GM21528 (cell line): Measurements from ENCODE around the gene ACVR1.

Experiments
- ATAC-seq: cut with Tn5 transposase; IDR thresholded peaks from one replicate; pipeline ENCODE4 v1.9.1; 2021; ENCODE audit warnings: mild to moderate bottlenecking, moderate library complexity; ENCODE audit not compliant: unreplicated experiment, low FRiP score

Gene ACVR1

DNA sequence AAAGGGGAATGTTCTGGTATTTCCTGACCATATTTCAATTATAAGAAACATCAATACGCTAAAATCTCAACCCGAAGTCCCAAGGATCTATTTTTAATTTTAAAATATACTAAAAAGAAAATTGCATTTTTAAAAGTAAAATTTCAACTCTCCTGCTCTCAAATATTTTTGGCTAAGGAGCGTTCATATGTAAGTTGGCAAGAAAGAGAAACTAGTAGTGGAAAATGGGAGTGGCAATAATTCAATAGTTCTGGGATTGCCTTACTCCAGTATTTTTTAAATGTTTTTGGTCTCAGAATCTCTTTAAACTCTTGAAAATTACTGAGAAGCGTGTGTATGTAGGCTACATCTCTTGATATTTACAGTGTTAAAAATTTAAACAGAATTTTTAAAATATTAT is 72.7 kb downstream of the ACVR1 start:
- ATAC-seq = no peak

DNA sequence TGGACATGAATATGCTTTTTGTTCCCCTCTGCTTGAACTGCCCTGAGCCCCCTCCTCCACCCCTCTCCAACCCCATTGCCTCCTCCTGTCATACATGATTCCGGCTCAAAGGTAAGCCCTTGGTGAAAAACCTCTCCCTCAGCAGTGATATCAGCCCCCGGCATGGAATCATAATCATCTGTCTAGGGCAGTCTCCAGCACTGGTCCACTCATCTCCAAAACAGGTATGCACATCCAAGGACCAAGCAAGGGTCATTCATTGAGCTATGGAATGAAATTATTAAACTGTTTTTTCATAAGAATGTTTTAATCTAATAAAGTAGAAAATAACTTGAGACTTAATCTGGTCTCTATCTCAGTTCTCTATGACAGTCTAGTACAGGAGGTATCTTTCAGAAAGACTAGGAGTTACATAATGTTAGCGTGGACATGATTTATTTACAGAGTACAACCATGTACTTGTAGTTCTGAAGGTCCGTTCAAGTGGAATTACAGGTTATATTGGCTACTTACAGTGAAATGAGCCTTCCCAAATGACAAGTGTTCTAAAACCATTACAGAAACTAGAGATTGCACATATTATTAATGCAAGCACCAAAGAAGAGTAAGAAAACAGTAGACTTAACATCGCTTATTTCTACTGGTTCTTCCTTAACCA is 75.2 kb downstream of the ACVR1 start:
- no peak for ATAC-seq

DNA sequence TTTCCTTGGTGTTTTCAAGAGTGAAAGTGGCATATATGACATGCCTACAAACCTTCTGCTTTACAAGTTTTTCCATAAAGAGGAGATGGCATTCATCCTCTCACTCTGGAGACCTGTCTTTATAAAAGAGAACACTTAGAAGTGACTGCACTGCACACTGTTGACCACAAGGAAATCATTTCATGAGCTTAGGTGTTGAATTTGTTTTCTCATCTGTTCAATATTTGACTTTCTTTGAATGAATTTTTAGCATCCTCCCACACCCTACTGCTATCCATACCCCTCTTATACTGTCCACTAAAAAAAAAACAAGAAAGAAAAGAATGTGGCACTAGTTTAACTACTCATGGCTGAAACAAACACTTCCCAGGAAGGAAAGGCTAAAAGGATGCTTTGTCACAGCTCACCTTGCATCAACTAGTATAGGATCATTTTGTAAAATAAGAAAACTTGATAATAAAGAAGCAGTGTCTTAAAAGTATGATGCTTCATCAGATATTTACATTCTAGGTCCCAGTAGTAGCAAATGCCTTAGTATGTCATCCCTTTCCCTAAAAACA is 83.0 kb downstream of the ACVR1 start:
- no peak for ATAC-seq

DNA sequence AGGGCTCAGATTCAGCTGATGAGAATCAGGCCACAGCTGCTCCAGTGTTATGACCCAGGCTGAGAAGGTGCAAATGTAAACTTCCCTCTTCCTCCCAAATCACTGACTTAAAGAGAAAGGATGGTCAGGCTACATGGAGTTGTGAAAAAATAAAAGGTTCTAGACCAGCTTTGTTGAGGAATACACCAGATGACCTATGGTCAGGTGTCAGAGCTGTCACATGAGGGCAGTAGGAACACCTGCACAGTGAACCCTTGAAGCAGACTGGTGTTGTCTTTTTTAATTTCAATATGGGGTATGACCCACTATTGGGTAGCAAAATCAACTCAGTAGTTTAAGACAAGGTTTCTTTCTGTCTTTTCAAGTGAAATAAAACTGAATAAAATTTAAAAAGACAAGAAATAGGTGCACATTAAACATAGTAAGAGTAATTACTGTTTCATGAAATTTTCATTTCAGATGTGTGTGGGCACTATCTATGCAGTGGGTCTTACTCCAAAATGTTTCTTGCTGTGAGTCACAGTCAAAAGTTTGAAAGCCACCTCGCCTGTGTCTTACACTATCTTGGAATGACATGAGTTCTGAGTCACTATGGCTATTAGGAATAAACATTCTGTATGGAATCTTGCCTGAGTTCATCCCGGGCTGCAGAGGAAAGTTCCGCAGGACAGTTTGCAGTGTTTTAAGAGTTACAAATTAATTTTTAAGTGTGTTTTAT is 83.6 kb downstream of the ACVR1 start:
- no peak for ATAC-seq

DNA sequence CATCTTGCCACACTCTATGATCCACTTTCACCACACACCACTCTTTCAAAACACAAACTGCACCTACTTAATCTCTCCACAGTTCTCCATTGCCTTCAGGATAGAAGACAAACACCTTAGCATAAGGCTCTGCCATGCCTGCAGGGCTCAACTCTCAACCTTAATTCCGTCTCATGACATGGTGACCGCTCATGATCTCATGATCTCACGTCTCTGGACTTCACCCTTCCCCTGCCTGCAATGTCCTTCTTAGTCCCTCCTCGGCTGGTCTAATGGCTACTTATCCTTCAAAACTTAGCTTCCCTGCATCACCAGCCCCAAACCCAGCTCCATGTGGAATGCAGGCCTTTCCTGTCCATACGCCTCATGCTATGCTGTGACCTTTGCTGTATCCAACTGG is 85.3 kb downstream of the ACVR1 start:
- ATAC-seq = no peak

DNA sequence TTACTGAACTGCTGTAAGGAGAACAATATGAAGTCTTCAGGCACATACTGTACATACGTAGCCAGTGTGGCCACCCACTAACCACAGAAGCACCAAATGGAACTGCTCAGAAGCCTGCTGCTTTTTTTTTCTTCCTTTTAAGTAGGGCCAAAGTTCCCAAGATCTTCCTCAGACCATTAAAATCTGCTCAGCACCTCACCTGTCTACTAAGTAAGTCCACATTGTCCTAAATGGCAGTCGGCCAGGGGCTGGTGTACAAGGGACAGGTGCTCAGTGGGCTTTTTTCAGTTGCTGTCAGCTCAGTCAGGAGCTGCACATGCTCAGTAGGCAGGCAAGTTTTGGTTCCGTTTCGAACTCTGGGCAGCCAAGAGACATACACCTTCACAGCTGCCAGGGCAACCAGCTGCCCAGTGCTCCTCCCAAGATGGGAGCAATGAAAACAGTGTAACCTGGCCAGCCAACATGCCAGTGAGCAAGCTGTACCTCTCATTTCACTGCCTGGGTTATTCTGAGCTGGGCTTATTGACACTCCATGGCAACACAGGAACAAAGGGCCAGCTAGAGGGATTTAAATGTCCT is 86.1 kb downstream of the ACVR1 start:
- ATAC-seq = no peak

DNA sequence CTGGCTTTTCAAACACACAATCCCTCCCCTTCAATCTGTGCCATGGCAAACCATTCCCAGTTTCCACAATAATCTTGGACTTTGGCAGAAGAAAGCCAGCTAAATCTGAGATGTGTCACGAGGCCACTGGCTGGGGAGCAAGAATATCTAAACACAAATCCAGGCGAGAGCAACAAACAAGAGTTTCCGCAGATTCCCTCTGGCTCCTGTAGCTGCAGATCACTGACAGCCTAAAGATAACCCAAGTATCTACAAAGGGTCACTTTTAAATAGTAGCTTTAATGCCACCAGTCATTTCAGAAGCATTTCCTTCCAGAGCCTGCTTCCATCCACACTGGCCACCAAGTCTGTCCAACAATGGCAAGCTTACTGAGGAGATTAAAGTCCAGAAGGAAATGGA is 86.9 kb downstream of the ACVR1 start:
- ATAC-seq = no peak

DNA sequence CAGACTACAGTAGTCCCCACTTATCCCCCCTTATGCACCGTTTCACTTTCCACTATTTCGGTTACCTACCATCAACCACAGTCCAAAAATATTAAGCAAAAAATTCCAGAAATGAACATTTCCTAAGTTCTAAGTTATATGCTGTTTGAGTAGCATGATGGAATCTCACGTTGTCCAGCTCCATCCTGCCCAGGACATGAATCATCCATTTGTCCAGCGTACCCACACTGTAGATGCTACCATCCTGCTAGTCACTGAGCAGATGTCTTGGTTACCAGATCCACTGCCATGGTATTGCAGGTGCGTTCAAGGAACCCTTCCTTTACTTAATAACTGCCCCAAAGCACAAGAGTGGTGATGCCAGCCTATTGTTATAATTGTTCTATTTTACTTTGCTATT is 87.9 kb downstream of the ACVR1 start:
- no peak for ATAC-seq

DNA sequence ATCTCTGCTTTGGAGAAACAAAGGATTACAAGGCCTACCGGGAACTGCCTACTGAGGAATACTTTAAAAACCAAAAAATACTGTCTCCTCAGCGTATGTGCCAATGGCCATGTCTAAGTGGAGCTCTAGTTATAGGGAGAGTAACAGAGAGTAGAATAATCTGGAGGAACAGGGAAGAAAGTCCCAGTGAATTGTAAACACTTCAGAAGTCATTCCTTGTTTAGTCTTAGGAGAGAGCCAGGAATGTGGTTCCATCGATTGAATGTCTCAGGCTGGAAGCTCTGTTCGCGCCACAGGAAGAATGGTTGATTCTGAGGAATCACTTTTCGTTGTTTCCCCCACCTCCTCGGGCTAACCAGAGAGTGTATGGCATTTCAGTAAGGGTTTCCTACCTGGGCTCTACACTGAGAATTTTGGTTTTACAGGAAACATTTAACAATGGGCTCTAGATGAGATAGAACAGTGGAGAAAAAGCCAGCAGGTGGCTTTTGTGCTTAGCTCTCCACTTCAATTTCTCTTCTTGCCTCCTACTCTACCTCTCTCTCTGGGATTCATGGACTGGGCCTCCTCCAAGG is 88.7 kb downstream of the ACVR1 start:
- no peak for ATAC-seq

DNA sequence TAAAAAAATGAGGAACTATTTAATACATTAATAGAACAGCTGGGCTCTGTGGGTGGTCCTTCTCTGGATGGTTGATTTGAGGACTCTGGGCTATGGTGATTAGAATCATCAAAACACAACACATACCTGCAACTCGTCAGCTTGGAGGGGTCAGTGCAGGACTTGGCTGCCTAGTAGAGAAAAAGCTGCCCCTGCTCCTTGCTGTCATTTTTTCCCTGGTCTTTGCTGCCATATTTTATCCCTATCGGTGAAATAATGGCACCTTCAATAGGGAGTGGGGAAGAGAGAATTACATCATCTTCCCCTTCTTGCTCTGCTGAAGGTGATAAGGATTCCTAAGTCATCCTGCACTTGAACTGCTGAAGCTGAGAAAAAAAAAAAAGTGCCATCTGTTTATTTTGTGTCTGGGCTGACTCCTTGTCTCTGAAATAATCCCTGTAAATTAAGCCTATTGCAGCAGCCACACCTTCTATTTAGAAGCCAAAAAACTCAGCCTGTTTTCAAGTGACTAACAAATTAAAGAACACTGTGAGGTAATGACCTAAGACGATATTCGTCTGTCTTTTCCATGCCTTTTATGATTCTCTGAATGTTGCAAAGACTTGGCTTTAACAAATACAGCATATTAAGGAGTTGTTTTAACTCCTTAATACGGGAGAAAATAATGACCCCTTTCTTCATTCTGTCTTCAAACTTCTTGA is 89.3 kb downstream of the ACVR1 start:
- ATAC-seq = no peak

DNA sequence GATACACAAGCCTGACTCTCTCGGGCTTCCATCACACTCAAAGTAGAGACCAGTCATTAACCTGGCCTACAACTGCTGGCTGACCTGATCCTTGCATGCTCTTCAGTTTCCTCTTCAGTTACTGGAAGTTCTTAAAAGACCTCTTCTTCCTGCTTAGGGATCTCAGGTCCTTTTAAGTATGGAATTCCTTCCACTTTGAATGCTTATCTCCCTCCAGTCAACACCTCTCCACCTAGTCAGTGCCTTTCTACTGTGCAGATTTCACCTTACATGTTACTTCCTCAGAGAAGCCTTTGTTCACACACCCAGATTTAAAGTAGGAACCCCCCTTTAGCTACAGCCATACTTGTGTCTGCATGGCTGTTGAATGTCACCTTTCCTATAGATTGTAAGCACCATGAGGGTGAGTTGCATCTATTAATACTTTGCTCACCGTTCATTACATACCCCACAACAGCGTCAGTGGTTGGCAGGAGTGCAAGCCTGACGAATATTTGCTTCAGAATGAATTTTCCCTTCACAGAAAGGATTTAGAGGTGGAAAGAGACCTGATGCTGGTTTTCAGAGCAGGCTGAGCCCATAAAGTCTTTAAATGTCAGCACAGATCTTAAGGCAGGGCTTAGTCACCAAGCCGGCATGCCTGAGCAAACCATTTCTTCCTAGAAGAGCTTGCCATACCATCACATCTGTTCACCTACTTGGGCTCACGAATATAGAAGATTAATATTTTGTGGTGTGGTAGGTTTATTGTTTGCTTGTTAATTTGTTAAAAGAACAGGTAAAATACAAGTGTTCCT is 90.1 kb downstream of the ACVR1 start:
- no peak for ATAC-seq

DNA sequence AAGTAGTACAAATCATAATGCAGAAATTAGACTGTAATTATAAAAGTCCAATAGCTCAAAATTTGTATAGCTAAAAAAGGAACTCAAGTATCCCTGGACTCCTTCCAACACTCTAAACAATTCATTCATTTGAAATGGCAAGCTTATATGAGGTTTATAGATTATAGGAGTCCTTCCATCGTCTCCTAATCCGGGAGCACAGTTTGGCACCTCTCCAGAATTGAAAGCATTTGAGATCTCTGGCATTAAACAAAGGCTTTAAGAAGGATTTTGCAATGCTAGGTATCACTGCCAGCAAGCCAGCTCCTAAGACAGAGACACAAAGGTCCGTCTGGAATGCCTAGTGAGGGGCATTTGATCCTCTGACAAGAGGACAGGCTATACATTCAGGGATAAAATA is 90.9 kb downstream of the ACVR1 start:
- ATAC-seq = no peak

DNA sequence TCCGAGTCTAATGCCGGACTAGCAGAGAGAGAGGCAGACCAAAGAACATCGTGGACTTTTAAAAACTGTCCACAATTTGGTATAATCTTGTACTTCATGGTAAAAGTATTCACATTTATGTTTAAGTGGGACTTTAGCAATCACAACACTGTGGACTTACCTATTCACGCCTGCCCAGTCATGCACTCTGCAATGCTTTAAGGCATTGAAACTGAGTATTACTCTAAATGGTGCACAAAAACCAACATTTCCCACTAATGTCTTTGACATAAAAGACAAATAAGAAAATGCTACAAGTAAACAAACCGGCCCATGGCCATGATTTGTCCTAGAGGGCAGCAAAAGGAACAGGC is 91.3 kb downstream of the ACVR1 start:
- no peak for ATAC-seq

DNA sequence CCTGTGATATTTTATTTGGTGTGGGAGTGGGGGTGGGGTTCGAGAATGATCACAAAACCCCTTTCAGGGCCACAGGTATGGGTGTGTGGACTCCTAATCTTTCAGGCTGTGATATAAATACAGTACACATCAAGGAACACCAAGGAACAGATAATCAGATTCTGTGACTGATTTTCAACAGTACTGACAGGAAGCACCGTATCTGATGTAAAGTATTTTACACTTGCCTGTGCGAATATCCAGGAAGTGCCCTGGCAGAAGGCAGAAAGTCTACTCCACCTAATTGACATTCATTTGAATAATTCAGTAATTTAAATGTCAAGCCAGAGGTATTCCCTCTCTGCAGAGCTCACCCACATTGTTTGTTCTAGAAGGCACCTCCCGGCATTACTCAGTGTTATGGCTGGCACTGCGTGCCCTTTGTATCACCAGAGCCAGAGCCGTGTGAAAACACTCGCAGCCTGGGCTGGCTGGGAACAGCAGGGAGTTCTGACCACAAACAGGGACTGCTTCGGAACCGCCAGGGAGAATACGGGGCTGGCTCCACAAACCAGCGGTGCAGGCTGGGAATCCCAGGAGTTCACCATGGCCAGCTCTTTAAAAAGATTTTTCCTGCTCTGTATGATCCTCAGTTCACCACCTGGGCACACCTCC is 91.8 kb downstream of the ACVR1 start:
- no peak for ATAC-seq

DNA sequence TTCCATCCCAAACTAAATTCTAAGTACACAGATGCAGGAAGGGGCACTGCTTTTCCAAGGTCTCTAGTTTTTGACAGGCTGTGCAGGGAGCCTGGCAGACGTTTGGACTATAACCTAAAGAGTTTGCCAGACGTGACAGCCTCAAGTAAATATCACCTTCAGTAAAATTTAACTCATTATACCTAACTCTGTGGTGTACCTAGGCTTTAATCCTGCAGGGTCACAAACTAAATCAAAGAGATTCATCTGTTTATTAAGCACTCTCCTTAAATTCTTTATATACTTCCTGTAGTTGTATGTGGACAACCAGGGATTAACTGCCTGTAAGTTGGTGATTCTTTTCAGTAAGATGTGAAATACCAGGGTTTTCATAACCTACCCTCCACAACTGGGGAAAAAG is 92.9 kb downstream of the ACVR1 start:
- ATAC-seq = no peak

DNA sequence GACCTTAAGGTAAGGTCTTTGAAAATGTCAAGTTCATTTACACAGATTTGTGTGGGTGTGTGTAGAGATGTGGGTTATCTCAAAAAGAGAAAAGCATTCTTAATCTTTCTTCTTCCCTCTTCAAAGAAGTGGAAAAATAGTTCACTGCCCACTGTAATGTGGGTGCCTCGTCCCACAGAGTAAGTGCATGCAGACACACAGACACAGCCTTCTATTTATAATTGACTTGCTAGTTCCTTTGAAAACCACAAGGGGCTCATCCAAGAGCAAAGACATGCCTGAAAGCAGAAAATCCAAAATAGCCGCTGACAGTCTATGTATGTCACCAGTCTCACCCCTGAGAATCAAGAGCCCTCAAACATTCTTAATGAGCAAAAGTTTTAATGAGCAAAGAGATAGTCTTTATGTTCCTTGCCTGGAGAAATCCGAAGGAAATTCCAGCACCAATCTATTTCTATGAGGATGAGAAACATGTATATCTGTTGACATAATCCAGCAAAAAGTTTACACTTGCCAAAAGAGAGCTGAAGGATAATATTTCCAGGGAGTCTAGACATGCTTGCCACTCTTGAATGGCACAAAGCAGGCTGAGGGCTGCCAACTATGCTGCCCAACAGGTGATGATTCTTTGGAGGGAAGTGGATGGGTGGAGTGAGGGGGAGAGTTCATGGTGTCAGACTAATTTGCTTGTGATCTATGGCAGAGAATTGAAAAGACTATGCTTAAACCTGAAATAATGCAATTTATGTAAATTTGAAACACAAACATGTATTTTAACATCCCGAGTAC is 93.9 kb downstream of the ACVR1 start:
- no peak for ATAC-seq

DNA sequence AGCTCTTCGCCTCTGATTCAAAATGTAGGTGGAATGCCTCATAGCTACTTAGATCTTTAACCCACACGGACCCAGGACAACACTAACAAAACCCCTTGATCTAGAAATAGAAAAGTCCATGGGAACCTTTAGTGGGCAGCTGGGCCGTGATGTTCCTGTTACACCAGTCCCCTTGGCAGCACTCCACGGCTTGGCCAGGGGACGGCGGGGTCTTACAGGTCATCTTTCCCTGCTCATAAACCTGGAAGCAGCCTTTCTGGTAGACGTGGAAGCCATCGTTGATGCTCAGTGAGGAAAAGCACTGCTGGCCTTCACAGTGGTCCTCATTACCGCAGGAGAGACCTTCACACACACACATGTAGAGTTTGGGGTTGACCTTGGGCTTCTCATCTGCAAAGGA is 95.9 kb downstream of the ACVR1 start:
- no peak for ATAC-seq

DNA sequence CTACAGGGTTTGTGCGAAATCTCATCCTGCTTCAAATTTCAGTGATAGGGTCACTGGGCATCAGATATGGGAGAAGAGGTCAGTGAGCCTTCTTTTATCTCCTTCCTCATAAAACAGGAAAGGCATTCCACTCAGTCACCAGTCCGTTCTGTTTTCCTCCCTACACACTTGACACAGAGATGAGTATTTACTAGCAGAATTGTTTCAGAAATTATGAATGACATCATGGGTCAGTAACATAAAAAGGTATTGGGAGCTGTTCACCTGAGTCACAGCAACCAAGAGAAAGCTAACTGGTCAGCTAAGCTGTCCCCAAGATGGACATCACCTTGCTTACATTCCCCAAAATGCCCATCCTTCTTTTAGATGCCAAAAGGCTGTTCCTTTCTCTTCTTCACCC is 96.3 kb downstream of the ACVR1 start:
- ATAC-seq = no peak

DNA sequence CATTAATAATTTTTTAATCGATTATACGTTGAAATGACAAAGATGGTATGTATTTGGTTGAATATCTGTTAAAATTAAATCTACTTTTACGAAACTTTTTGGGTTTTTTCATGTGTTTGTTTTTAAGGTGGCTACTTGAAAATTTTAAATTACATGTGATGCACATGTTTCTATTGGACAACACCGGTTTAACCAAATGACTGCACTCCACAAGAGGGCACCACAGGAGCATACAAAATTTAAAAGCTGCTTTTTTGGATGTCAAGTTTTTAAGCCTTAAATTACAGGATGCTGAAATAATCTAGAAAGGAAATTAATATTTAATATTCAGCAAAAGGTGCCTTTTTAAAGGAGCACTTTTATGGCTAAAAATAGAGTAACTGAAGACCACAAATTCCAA is 98.7 kb downstream of the ACVR1 start:
- ATAC-seq = no peak
